ENCODE data around the gene SH3BGRL2. TPM values are rescaled to one million over a fixed set of nuclear protein-coding genes. Genes with fewer than 3 reads are reported as not detected.
"Not testable (repeated sequence)": the region's sequence is repeated elsewhere in the genome, so short reads cannot be mapped to it uniquely, and the experiment has no call there.

SH3BGRL2 gene
- total RNA-seq, 1 donor from 2014 or later, result 21.2 TPM

- no peak for DNase-seq
Measured at GRCh38 chr6:79614326-79615305, 16.5 kb upstream of the SH3BGRL2 start.

DNA sequence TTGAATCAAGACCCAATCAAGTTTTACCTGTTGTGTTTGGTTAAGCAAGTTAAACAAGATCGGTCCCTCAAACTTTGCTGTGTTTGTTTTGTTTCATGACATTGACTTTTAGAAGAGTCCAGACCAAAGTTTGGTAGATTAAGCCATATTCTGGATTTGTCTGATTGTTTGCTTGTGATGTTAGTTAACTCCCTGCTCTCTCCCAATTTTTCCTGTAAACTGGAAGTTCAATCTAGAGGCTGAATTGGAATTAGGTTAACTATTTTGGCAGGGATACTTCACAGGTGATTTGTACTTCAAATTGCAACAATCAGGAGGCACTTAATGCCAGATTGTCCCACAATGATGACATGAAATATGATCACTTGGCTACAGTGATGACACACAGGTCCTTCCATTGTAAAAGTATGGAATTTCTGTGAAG, 13.6 kb upstream of the SH3BGRL2 start:
- no peak for DNase-seq

- DNase-seq, result not testable (repeated sequence)
Measured at GRCh38 chr6:79618425-79618824, 12.7 kb upstream of the SH3BGRL2 start.

DNA sequence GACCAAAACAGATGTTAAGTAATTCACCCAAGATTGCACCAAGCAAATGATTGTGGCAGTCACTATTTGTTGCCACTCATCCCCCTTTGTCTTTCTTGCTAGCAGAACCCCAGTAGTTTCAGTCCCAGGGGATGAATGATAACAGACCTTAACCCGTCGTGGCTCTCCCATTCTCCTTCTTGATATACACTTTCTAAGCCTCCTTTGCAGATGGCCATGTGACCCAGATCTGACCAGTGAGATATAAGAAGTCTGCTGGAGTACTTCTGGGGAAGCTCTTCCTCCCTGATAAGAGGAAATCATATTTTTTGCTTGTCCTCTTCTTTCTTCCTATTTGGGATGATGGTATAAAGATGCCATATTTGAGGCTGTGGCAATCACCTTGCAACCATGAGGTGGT, 9.6 kb upstream of the SH3BGRL2 start:
- no peak for DNase-seq

GRCh38 chr6:79622364-79622763, 8.8 kb upstream of the SH3BGRL2 start:
- no peak for DNase-seq

DNA sequence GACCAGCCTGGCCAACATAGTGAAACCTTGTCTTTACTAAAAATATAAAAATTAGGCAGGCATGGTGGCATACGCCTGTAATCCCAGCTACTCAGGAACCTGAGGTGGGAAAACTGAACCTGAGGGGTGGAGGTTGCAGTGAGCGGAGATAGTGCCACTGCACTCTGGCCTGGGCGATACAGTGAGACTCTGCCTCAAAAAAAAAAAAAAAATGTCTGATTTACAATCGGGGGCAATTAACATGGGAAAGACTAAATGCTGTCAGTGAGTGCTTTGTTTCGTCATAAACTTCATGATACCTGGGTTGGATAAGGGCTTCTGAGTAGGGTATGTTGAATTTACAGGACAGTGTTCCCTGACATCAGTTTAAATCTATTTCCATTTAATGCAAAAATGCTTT, 8.0 kb upstream of the SH3BGRL2 start:
- no peak for DNase-seq

DNA sequence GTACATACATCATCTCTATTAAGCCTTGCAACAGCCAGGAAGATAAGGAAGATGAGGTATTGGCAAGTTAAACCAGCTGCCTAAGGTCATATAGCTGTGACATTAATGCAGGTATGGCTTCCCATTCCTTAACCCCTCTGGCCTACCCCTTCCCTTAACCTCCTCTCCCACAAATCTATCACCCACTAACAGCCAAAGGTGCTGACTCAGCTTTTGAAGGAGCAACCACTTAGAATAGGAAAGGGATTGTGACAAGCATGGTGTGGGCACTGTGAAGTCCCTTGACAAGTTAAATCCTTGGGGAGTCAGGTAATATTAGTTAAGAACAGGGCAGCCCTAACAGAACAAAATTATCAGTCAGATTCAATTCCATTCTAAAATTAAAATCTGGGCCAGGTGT, 5.4 kb upstream of the SH3BGRL2 start:
- no peak for DNase-seq

- DNase-seq, result no peak
Measured at GRCh38 chr6:79626811-79627210, 4.3 kb upstream of the SH3BGRL2 start.

- no peak for DNase-seq
Measured at GRCh38 chr6:79627422-79627821, 3.7 kb upstream of the SH3BGRL2 start.

DNA sequence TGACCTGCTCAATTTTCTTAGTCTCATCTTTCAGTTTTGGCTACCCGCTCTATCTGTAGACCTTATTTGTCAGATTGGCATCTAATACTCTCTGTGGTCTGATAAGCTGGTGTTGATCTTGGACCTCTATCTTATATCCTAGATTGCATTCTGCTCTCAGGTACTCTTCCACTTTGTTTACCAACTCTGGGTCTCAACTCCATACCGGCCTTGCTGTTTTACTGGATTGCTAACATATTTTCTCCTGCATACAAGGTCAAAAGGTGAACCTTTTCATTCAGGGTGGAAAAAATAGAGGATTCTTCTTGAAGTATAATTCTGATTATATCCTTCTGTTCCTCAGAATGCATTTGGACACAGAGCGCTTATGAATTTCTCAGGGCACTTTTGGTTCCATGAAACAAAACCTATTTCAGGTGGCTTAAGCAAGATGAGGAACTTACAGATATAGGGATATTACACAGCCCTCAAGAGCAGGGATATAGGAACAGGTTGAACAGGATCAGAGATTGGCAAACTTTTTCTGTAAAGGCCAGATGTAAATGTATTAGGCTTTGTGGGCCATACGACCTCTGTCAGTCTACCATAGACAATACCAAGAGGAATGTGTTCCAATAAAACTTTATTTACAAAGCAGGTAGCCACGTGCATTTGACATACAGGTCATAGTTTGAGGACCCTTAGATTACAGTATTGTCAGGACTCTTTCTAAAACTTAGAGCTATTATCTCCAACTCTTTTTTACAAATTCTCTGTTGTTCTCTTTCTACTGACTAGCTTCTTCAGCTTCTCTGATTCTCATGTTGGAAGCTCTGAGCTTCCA, 2.5 kb upstream of the SH3BGRL2 start:
- no peak for DNase-seq

GRCh38 chr6:79630380-79630882, 698 bp upstream of the SH3BGRL2 start:
- no peak for DNase-seq

DNA sequence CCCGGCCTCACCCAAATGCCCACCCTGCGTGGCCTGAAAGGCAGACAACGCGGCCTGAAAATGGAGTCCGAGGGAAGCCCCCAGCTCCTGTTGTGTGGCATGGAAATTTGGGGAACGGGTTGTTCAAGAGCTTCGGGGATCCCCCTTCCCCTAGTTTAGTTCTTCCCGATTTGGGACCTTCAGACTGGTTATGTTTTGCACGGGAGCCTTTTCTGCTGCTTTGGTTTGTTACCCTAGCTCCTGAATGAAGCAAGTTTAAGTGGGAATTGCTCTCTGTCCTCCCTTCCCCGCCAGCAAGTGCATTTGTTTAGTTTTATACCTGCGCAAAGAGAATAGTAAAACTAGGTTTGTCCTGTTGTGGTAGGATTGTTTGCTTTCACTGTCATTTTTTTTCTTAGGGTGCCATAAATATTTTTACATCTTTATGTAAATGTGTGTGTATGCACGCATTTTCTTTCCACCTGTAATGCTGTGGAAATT, 604 bp downstream of the SH3BGRL2 start:
- DNase-seq, result no peak

GRCh38 chr6:79632580-79632979, 1.5 kb downstream of the SH3BGRL2 start:
- DNase-seq, result no peak

- DNase-seq, result no peak
Measured at GRCh38 chr6:79634491-79635231, 3.5 kb downstream of the SH3BGRL2 start.

DNA sequence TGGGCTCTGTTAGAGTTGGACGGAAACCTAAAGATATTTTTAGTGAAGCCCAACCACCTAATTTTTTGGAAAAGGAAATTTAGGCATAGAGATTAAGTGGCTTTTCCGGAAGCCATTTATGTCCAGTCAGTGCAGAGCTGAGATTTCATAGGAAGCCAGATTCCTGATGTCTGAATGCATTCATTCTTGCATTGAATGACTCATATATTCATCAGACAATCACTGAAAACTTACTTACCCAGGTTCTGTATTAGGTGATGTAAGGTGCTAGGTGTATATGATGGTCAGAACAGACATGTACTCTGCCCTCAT, 4.1 kb downstream of the SH3BGRL2 start:
- no peak for DNase-seq

- no peak for DNase-seq
Measured at GRCh38 chr6:79636673-79637072, 5.5 kb downstream of the SH3BGRL2 start.

DNA sequence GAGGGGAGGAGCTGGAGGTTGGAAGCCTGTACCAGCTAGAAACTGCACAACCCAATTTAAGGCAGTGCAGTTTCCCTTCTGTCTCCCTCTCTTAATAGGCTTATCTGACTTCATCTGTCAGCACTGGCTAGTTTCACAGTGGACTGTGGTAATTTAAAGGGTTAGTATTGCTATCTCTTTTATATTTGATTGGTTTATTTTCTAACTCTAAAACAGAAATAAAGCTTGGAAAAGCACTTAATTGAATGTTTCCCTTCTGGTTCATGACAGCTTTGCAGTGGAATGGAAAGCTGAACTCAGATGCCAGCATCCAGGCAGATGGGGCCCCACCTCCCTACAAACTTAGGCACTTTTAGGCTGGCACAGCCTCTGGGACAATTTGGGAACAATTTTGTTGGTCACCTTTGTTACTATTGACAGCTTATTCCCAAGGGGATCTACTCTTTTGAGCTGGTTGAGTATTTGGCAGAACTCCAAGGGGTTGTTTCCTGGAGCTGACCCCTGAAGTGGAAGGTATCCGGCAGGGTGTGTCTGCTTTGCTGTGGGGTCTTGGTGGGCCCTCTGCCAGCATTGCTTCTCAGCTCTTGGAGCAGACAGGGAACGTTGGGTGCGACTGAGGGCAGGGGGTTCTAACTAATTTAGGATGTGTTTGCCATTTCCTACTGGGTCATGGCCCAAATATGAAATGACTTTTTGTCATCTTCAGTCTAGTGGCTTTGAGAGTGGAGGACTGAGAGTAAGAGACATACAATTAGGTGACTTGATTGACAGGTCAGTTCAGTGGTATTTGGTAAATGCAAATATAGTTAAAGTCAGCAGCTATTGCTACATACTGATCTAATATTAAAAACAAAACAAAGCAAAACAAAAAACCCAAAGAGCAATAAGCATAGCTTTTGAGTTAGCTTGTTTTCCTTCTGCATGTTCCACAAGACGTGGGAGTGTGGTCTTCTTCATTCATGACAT, 9.3 kb downstream of the SH3BGRL2 start:
- no peak for DNase-seq

DNA sequence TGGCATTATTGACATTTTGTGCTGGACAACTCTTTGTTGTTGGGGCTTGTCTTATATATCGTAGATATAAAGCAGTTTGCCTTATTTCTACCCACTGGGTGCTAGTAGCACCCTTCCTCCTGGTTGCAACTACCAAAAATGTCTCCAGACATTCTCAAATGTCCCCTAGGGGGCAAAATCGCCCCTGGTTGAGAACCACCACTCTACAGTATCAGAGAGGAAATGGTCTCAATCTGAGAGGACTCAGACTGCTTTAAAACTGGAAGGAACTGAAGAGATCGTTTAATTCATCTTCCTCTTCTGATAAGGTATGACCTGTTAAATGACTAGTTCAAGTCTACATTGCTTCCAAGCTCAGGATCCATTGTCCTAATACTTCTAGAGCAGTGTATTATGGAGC, 14.9 kb downstream of the SH3BGRL2 start:
- no peak for DNase-seq

GRCh38 chr6:79646561-79646960, 15.4 kb downstream of the SH3BGRL2 start:
- DNase-seq, result no peak

GRCh38 chr6:79647741-79648140, 16.6 kb downstream of the SH3BGRL2 start:
- no peak for DNase-seq

- DNase-seq, result no peak
Measured at GRCh38 chr6:79648328-79648727, 17.2 kb downstream of the SH3BGRL2 start.
